HFF-Myc (cell line): ENCODE measurements around the gene LEF1.

ENCODE experiments used
- DNase-seq: peaks from one replicate; pipeline ENCODE4 v3.0.0-alpha.2; 2011; ENCODE audit warnings: low read depth; ENCODE audit errors: extremely low read depth
- H3K4me3 ChIP-seq: replicated peaks from 2 replicates; pipeline ENCODE4 v1.5.1; 2011; ENCODE audit warnings: low read depth, mild to moderate bottlenecking, control low read depth, low read length
- CTCF ChIP-seq: IDR thresholded peaks from 2 replicates; pipeline ENCODE4 v1.5.1; 2012; ENCODE audit warnings: mild to moderate bottlenecking, low read depth, low read length, control low read depth; ENCODE audit errors: missing control alignments

LEF1 gene

GRCh38 chr4:108209489-108209888, 40.8 kb upstream of the LEF1 start:
- no peak for TF ChIP-seq CTCF
- no peak for DNase-seq
- H3K4me3 ChIP-seq = no peak overlapping the region

GRCh38 chr4:108205859-108206258, 37.1 kb upstream of the LEF1 start:
- H3K4me3 ChIP-seq = no peak overlapping the region
- TF ChIP-seq CTCF = no peak
- no peak for DNase-seq

- DNase-seq = no peak
- no peak overlapping the region for H3K4me3 ChIP-seq
- no peak for TF ChIP-seq CTCF
These were observed 35.8 kb upstream of the LEF1 start for GRCh38 chr4:108204518-108204917.

- DNase-seq = no peak
- H3K4me3 ChIP-seq = no peak overlapping the region
- TF ChIP-seq CTCF = no peak
These were observed 34.6 kb upstream of the LEF1 start for GRCh38 chr4:108203377-108203776.

- no peak overlapping the region for H3K4me3 ChIP-seq
- no peak for DNase-seq
- TF ChIP-seq CTCF = no peak
These were observed 33.0 kb upstream of the LEF1 start for GRCh38 chr4:108201774-108202173.

- H3K4me3 ChIP-seq = no peak overlapping the region
- TF ChIP-seq CTCF = no peak
- no peak for DNase-seq
These were observed 31.1 kb upstream of the LEF1 start for GRCh38 chr4:108199881-108200280.

GRCh38 chr4:108193886-108194672, 25.3 kb upstream of the LEF1 start:
- H3K4me3 ChIP-seq = no peak overlapping the region
- DNase-seq = no peak
- TF ChIP-seq CTCF = no peak
